Fibroblast of peridontal ligament (primary cell): ENCODE results near the gene TCIRG1.

Experiments
- DNase-seq: peaks from one replicate; pipeline ENCODE4 v3.0.0-alpha.2; 2010; ENCODE audit errors: extremely low read depth

The TCIRG1 gene

GRCh38 chr11:68006606-68007166, 32.1 kb upstream of the TCIRG1 start:
- no peak for DNase-seq

- no peak for DNase-seq
Measured at GRCh38 chr11:68007498-68008380, 31.1 kb upstream of the TCIRG1 start.

GRCh38 chr11:68008381-68009337, 30.2 kb upstream of the TCIRG1 start:
- no peak for DNase-seq

GRCh38 chr11:68009391-68010089, 29.3 kb upstream of the TCIRG1 start:
- DNase-seq, result peak; percentile 57

- DNase-seq, result peak; percentile 88
Measured at GRCh38 chr11:68010090-68011041, 28.5 kb upstream of the TCIRG1 start, which contains the start of gene ALDH3B1. TSS of gene ALDH3B1 (plus strand) at chr11:68010327. CDS start at chr11:68015298, 4,971 bp downstream.

GRCh38 chr11:68011051-68011943, 27.5 kb upstream of the TCIRG1 start:
- no peak for DNase-seq

- DNase-seq, result no peak
Measured at GRCh38 chr11:68012044-68012842, 26.6 kb upstream of the TCIRG1 start.

- peak; percentile 92 for DNase-seq
Measured at GRCh38 chr11:68012843-68013610, 25.8 kb upstream of the TCIRG1 start.

- no peak for DNase-seq
Measured at GRCh38 chr11:68013611-68014156, 25.1 kb upstream of the TCIRG1 start.

GRCh38 chr11:68014157-68014946, 24.5 kb upstream of the TCIRG1 start:
- DNase-seq, result peak; percentile 91

GRCh38 chr11:68014947-68015447, 23.8 kb upstream of the TCIRG1 start:
- DNase-seq, result no peak

GRCh38 chr11:68015467-68015866, 23.4 kb upstream of the TCIRG1 start:
- DNase-seq, result no peak

GRCh38 chr11:68016161-68016903, 22.5 kb upstream of the TCIRG1 start:
- DNase-seq, result no peak

GRCh38 chr11:68016904-68017817, 21.7 kb upstream of the TCIRG1 start:
- DNase-seq, result no peak
